HG03469 (cell line): Measurements from ENCODE around the gene KIAA0825.
"Not testable (repeated sequence)": the region's sequence is repeated elsewhere in the genome, so short reads cannot be mapped to it uniquely, and the experiment has no call there.

Experiments used
- ATAC-seq: cut with Tn5 transposase; IDR thresholded peaks from one replicate; pipeline ENCODE4 v1.9.1; 2021; ENCODE audit warnings: mild to moderate bottlenecking, moderate library complexity, moderate number of reproducible peaks; ENCODE audit not compliant: unreplicated experiment

Gene KIAA0825

DNA sequence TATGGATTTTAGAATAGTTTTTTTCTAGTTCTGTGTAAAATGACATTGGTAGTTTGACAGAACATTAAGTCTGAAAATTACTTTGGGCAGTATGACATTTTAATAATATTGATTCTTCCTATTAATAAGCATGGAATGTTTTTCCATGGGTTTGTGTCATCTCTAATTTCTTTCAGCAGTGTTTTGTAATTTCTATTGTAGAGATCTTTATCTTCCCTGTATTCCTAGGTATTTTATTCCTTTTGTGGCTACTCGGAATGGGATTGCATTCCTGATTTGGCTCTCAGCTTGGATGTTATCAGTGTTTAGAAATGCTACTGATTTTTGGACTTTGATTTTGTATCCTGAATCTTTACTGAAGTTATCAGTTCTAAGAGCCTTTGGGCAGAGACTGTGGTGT, 420.4 kb downstream of the KIAA0825 start:
- no peak for ATAC-seq

DNA sequence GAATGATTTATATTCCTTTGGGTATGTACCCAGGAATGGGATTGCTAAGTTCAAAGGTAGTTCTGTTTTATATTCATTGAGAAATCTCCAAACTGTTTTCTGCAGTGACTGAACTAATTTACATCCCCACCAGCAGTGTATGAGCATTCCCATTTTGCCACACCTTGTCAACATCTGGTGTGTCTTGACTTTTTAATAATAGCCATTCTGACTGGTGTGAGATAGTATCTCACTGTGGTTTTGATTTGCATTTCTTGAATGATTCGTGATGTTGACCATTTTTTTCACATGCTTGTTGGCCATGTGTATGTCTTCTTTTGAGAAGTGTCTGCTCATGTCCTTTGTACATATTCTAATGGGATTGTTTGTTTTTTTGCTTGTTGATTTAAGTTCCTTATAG, 421.5 kb downstream of the KIAA0825 start:
- no peak for ATAC-seq

DNA sequence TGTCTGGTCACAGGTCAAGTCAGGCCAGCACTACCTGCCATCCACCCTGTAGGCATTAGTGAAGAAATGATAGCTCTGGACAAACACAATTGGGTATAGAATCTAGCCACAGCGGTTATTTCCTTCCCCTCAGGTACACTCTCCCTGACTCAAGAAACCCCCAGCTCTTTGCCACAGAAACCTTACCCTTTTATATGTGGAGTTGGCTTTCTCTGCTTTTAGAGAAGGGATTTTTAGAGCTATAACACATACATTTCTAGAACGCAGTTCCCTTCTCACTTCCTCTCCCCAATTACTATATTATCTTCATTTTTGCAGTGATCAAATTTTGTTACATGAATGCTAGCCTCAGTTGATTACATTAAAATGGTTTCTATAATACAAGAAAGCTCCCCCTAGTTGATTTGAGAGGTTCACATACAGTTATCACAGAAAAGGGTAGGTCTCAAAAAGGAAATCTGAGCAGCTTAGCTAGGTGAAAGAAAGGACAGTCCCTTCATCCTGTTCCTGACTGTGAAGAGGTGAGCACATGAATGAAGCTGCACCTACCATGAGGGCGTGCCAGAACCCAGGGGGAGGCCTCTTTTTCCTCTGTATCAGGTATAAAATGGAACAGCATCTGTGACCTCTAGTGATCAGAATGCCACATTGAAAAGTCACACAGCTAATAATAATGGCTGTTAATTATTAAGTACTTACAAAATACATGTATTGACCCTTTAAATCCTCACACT, 425.6 kb downstream of the KIAA0825 start:
- no peak for ATAC-seq

DNA sequence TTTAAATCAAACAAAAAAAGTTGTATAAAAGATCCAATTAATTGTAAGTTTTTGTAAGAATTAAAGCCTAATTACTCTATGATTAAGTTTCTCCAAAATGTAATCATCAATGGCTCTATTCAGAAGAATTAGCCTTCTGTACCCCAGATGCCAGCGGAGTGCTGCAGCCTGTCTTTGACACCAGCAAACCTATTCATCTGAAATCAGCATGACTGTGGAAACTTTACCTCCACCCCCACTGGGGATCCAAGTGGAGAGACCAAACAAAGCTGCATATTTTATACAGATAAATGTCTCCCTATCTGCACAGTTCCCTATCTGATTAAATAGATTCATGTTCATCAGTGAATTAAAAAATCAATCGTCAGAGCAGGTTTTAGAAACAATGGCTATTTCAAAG, 426.8 kb downstream of the KIAA0825 start:
- no peak for ATAC-seq

DNA sequence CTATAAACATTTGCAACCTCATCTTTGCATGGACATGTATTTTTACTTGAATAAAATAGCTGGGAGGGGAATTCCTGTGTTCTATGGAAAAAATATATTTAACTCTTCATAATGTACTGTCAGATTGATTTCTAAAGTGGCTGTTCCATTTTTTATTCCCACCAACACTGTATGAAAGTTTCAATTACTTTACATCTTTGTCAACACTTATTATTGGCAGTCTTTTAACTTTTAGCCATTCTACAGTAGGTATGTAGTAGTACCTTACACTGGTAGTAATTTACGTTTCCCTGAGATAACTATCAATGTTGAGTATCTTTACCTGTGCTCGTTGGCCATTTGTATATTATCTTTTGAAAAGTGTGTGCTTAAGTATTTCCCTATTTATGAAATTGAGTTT, 429.7 kb downstream of the KIAA0825 start:
- no peak for ATAC-seq

DNA sequence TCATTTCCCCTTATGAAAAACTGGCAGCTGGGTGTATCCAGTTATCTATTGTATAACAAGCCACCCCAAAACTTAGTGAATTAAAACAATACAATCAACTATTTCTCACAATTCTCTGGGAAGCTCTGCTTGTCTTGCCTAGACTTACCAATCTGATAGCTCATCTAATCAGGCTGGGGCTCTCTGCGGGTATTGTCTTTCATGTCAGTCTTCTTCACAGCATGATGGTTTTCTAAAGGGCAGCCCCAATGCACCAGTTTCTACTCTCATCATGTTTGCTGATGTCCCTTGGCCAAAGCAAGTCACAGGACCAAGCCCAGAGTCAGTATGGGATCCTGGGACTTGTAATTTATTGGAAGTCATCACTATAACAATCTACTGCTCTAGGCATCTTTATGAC, 433.5 kb downstream of the KIAA0825 start:
- no peak for ATAC-seq

DNA sequence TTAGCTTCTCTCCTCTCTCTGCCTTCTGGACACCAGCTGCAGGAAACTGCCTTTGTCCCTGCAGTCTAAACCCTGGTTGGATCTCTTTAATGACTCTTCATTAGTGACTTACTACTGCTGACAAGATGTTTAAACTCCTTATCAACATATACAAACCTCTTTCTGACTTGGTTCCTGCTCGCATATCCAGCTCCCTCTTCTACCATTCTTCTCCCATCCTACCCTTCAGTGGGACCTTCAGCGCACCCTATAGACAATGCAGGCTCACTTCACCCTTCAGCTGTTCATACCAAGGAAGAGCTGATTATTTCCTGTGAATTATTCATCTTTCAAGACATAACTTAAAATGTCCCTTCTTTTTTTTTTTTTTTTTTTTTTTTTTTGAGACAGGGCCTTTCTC, 436.5 kb downstream of the KIAA0825 start:
- no peak for ATAC-seq

DNA sequence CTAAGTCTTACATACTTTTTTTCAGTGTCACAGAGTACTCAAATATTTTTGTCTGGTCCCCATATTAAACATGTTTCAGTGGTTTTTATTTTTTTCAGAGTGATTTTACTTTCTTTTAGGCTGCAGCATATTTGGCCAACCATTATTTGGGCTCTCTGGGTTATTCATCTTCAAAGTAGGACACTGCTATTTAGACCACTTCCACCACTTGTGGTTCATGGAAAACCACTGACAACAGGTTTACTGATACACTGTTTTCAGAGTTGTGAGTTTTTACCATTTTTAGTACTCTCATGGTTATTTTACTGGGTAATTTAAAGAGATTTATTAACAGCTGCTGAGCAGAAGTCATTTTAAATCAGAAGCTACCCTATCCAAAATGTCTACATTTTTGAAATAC, 437.6 kb downstream of the KIAA0825 start:
- ATAC-seq: no peak

DNA sequence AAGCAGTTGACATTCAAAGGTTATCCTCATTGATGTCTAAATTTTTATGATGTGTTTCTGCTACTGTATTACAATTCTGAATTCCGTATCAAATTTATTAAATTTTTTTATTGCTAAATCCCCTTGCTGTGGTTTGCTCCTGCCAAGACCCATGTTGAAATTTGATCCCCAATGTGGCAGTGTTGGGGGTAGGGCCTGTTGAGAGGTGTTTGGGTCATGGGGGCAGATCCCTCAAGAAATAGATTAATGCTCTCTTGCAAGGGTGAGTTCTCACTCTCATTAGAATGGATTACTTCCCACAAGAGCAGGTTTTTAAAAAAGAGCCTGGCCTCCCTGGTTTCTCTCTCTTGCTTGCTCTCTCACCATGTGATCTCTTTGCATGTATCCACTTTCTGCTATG, 442.5 kb downstream of the KIAA0825 start:
- no peak for ATAC-seq

DNA sequence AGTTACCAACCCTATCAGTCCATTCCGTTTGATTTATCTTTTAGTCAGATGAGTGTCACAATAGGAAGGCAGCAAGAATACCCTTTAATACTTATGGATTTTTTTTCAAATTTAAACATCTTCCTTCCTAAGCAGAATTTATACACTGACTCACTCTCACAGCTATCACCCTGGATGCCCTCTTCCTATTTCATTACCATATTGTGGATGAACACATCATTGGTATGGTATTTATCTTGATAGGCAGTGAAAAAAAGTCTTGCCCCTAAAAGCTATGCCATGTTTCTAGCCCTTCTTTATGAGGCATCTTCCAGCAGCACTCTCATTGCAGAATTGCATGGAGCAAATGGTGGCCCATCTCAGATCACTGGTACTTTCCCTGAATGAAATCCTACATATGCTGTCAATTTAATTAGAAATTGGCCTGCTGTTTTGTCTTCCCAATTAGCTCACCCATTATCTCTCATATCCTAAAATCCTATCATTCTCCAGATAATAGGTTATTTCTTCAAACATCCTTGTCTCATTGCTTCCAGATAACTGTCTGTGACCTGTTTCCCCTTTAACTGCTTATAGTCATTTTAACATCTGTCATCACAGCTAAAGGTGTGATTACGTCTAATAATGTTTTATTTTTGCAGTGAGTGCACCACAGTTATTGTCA, 443.5 kb downstream of the KIAA0825 start:
- ATAC-seq: no peak

DNA sequence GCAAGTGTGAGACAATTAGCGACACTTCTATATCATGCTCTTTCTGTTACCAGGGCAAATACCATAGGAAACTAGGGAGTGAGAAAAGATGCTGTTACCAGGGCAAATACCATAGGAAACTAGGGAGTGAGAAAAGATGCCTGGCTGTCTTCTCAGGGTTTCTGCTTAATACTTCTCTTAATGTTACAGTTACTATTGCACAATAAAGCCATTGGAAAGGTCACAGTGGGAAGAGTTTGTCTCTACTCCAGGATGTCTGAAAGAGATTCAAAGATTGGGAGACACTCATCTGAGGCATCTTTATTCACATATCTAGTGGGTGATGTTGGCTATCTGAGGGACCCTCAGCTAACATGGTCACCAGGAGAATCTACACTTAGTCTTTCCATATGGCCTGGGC, 445.3 kb downstream of the KIAA0825 start:
- no peak for ATAC-seq

DNA sequence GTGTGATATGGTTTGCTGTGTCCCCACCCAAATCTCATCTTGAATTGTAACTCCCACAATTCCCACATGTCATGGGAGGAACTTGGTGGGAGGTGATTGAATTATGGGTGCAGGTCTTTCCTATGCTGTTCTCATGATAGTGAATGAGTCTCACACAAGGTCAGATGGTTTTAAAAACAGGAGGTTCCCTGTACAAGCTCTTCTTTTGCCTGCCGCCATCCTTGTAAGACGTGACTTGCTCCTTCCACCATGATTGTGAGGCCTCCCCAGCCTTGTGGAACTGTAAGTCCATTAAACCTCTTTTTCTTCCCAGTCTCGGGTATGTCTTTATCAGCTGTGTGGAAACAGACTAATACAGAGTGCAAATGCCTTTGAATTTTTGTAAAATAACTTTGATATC, 447.3 kb downstream of the KIAA0825 start:
- ATAC-seq: not testable (repeated sequence)

DNA sequence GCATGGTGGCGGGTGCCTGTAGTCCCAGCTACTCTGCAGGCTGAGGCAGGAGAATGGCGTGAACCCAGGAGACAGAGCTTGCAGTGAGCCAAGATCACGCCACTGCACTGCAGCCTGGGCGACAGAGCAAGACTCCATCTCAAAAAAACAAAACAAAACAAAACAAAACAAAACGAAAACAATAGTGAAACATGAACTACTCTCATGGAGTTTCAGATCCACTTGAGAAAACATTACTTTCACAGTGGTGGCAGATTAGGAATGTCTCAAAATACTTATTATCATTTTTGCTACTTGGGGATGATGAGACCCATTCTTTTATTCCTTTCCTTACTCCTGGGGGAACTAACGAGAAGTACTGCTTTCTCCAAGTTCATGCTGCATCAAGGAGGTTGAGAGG, 448.2 kb downstream of the KIAA0825 start:
- ATAC-seq: not testable (repeated sequence)

DNA sequence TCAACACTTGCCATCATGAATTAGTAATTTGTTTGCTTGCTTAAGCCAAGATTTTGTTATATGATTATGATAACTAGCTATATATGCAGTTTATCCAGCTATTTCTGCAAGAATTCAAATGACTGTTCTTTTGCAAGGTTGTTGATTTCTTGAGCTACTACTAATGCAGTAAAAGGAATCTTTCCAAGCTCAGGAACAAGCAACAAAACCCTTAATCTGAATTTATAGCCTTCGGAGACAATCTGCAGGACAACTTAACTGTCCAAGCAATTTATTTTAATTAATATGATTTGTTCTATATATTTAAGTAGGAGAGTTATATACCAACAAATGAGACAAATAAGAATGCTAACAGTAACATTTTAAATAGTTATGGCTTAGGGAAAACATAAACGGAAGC, 450.3 kb downstream of the KIAA0825 start:
- ATAC-seq: no peak

DNA sequence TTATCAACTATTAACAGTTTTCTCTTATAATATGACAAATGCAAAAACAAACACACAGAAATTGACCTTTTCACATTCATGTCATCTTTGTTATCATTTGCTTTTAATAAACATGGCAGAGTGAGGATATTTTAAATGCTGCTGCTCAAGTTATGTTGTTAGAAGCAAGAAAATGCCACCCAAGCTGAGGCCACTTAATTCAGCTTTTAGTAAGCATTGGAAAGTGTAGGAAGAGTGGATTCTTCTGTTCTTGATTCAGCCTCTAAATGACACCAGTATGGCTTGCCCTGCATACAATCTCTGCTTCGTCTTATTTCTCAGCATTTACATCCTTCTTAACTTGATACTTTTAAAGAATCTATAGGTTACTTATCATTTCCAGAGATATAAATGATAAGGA, 456.6 kb downstream of the KIAA0825 start:
- ATAC-seq: no peak

DNA sequence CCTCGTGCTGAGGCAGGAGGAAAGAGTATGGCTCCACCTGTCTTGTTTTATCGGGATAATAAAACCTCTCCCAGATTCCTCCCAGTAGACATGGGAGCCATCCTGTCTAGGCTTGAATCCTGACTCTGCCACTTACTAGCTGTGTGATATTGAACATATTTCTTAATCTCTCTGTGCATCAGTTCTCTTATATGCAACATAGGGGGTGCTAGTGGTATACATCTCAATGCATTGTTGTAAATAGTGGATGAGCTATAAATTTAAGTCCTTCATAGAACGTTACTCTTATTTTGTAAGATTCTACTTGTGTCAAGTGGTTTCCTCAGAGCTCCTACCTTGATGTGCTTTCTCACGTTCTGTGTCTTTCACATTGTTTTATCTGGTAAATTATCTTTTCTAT, 459.3 kb downstream of the KIAA0825 start:
- no peak for ATAC-seq

DNA sequence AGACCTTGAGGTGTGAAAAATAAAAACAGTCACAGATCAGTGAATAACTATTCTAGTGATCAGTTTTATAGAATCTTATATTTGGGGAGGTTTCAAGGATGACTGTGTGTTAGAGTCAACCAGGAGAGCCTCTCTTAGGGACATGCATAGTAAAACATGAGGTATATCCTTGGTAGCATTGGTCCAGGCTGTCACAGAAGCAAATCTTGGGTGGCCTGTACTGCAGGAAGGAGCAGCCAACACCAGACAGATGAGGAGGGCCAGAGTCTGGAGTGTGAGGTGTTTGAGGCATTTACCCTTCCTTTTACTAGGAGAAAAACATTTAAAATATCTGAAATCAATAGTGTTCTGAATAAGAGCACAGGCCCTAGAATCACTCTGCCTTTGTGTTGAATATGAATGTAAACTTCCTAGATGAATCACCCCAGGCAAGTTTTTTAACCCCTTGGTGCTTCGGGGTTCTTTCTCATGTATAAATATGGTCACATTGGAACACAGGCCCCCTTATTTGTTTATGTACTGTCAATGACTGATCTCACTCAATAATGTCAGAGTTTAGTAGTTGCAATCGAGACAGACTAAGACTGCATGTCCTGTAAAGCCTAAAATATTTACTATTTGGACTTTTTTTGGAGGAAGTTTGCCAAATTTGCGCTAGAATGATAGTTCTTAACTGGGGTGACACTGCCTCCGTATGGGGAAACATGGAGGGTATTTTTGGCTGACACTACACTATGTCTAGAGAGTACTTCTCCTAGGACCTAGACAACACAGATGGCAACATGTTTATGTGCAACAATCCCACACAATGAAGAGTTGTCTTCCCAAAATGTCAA, 460.5 kb downstream of the KIAA0825 start:
- ATAC-seq: no peak

DNA sequence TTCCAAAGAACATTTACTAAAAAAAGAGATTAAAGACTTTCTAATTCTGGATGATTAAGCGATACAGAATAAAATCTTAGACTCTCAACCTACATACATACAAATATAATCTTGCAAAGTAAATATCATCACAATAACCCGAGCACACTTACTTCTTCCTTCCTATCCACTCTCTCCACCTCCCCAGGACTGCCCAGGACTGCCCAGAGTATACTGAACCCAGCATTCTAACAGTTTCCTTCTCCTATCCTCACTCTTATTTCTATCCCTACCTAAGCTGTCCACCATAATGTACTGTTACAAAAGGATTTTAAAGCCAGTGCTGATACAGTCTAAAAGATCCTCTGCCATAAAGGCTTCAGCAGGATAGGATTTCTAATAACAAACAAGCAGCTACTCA, 463.7 kb downstream of the KIAA0825 start:
- ATAC-seq: no peak

DNA sequence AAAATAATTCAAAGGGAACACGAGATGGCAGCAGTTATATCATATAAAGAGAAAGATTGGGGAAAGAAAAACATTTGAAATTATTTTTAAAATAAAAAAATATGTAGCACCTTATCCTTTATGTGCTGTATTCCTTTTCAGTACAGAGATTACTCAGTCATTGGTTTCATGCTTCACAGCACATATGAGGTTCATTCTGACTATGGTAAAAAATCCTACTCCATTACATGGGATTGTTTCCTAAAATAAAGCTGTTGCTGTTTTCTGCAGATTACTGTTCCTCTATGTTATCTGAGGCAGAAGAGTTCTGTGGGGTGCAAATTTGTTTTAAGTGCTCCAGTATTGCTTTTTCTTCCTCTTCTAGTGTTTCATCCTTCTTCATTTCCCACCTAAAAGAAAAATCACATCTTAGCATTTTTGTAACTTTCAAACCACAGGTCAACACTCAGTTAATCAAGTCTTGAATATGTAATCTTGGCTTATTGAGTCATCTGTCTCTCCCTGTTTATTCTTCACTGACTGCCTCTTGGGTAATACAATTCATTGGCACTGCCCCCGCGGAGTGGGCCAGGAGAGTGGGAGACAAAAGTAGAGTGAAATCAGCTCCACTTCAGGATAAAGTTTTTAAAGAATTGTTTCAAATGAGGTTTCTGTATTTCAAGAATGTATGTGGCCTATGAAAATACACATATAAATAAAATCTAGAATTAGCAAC, 464.5 kb downstream of the KIAA0825 start:
- ATAC-seq: no peak

DNA sequence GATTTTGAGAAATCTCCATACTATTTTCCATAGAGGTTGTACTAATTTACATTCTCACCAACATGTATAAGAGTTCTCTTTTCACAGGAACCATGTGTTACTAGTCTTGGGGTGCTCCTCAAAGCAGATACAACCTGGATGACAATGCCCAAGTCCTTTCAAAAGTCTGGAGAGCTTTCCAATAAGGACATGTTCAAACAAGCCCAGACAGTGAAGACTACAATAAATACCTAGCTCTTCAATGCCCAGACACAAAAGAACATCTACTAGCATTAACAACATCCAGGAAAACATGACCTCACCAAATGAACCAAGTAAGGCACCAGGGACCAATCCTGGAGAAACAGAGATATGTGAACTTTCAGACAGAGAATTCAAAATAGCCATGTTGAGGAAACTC, 474.8 kb downstream of the KIAA0825 start:
- ATAC-seq: not testable (repeated sequence)

DNA sequence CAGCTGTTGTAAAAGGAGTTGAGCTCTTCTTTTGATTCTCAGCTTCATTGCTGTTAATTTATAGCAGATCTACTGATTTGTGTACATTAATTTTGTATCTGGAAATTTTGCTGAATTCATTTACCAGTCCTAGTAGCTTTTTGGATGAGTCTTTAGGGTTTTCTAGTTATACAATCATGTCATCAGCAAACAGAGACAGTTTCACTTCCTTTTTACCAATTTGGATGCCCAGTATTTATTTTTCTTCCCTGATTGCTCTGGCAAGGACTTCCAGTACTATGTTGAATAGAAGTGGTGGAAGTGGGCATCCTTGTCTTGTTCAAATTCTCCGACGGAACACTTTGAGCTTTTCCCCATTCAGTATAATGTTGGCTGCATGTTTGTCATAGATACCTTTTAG, 478.1 kb downstream of the KIAA0825 start:
- no peak for ATAC-seq
